Neural cell (in vitro differentiated cells): ENCODE data around the gene ATP5ME. TPM values are rescaled to one million over a fixed set of nuclear protein-coding genes. Genes with fewer than 3 reads are reported as not detected.

Source experiments
- H2AFZ ChIP-seq: fragments of 200-600, 300-800 bp; sonication (generic), shearing (Covaris generic); 2 replicates; pipeline ENCODE4 v1.6.0; 2014; ENCODE audit warnings: low read depth, mild to moderate bottlenecking, antibody characterized with exemption, low read length, moderate library complexity
- H3F3A ChIP-seq: fragments of 200-600 bp; shearing (Covaris generic); 2 replicates; pipeline ENCODE4 v1.6.1; 2016; ENCODE audit warnings: mild to moderate bottlenecking, moderate library complexity, mixed read lengths, antibody characterized with exemption, low read length; ENCODE audit not compliant: insufficient read depth, poor library complexity, severe bottlenecking
- H3K27ac ChIP-seq: fragments of 200-600, 300-800 bp; sonication (generic), shearing (Covaris generic); 2 replicates; pipeline ENCODE4 v1.5.1; 2014; ENCODE audit warnings: mild to moderate bottlenecking, low read length, moderate library complexity
- H3K27me3 ChIP-seq: fragments of 300-800, 200-600 bp; sonication (generic), shearing (Covaris generic); 2 replicates; pipeline ENCODE4 v1.6.0; 2014; ENCODE audit warnings: mild to moderate bottlenecking, low read depth, low read length, moderate library complexity; ENCODE audit not compliant: insufficient read depth
- H3K36me3 ChIP-seq: fragments of 300-800, 200-600 bp; sonication (generic), shearing (Covaris generic); 2 replicates; pipeline ENCODE4 v1.5.1; 2014; ENCODE audit warnings: mild to moderate bottlenecking, antibody characterized with exemption, low read length, moderate library complexity; ENCODE audit not compliant: insufficient read depth
- H3K4me2 ChIP-seq: fragments of 300-800, 200-600 bp; sonication (generic), shearing (Covaris generic); 2 replicates; pipeline ENCODE4 v1.6.0; 2014; ENCODE audit warnings: mild to moderate bottlenecking, low read length
- H3K4me3 ChIP-seq: fragments of 300-800, 200-600 bp; sonication (generic), shearing (Covaris generic); 2 replicates; pipeline ENCODE4 v1.5.1; 2014; ENCODE audit warnings: mild to moderate bottlenecking, low read length, moderate library complexity
- H3K79me2 ChIP-seq: fragments of 200-600 bp; shearing (Covaris generic); replicated peaks from 2 replicates; pipeline ENCODE4 v1.6.0; 2014; ENCODE audit warnings: mild to moderate bottlenecking, low read length, moderate library complexity; ENCODE audit not compliant: insufficient read depth
- H3K9ac ChIP-seq: fragments of 300-800, 200-600 bp; sonication (generic), shearing (Covaris generic); 2 replicates; pipeline ENCODE4 v1.6.1; 2016; ENCODE audit warnings: mild to moderate bottlenecking, low read length, mixed read lengths
- H3K9me2 ChIP-seq: fragments of 200-600 bp; shearing (Covaris generic); 2 replicates; pipeline ENCODE4 v1.6.1; 2016; ENCODE audit warnings: mild to moderate bottlenecking, low read length, mixed read lengths; ENCODE audit not compliant: insufficient read depth
- H3K9me3 ChIP-seq: fragments of 200-600, 300-800 bp; sonication (generic), shearing (Covaris generic); 2 replicates; pipeline ENCODE4 v1.6.1; 2016; ENCODE audit warnings: mild to moderate bottlenecking, mixed run types, low read length, moderate library complexity, mixed read lengths
- H4K20me1 ChIP-seq: fragments of 200-600 bp; shearing (Covaris generic); 2 replicates; pipeline ENCODE4 v1.6.1; 2016; ENCODE audit warnings: mild to moderate bottlenecking, mixed run types; ENCODE audit not compliant: insufficient read depth
- CTCF ChIP-seq: fragments of 450-650 bp; IDR thresholded peaks from 2 replicates; pipeline ENCODE4 v1.5.1; 2014; ENCODE audit warnings: antibody characterized with exemption, mild to moderate bottlenecking, moderate library complexity; ENCODE audit not compliant: poor library complexity, severe bottlenecking
- EP300 ChIP-seq: fragments of 450-650 bp; conservative IDR thresholded peaks from 2 replicates; pipeline ENCODE4 v1.6.1; 2014; ENCODE audit warnings: antibody characterized with exemption, mild to moderate bottlenecking, moderate library complexity; ENCODE audit not compliant: poor library complexity, severe bottlenecking
- EZH2 ChIP-seq: fragments of 200-600, 300-800 bp; shearing (Covaris generic), sonication (generic); IDR thresholded peaks from 2 replicates; pipeline ENCODE4 v1.6.1; 2014; ENCODE audit warnings: antibody characterized with exemption, low read length, borderline replicate concordance, mild to moderate bottlenecking; ENCODE audit not compliant: insufficient read depth, poor library complexity, severe bottlenecking
- MXI1 ChIP-seq: fragments of 450-650 bp; conservative IDR thresholded peaks from 2 replicates; pipeline ENCODE4 v1.6.1; 2014; ENCODE audit warnings: antibody characterized with exemption, mild to moderate bottlenecking; ENCODE audit not compliant: poor library complexity, severe bottlenecking
- POLR2AphosphoS5 ChIP-seq: IDR thresholded peaks from 2 replicates; pipeline ENCODE4 v1.6.1; 2012
- RAD21 ChIP-seq: fragments of 450-650 bp; conservative IDR thresholded peaks from 2 replicates; pipeline ENCODE4 v1.6.1; 2014; ENCODE audit warnings: antibody characterized with exemption, mild to moderate bottlenecking, moderate library complexity
- REST ChIP-seq: IDR thresholded peaks from 2 replicates; pipeline ENCODE4 v1.6.1; 2012; ENCODE audit warnings: borderline replicate concordance
- SMC3 ChIP-seq: fragments of 450-650 bp; conservative IDR thresholded peaks from 2 replicates; pipeline ENCODE4 v1.6.1; 2014; ENCODE audit warnings: antibody characterized with exemption, mild to moderate bottlenecking, moderate library complexity; ENCODE audit not compliant: poor library complexity
- TAF1 ChIP-seq: IDR thresholded peaks from 2 replicates; pipeline ENCODE4 v1.6.1; 2012; ENCODE audit warnings: low read depth
- polyA plus RNA-seq: library from polyadenylated mRNA; depleted of rRNA; stranded (reverse); fragments of >200 nt; gene quantifications from 2 replicates; pipeline ENCODE4 v1.2.3, GENCODE V29; 2014

Gene ATP5ME
- polyA plus RNA-seq, 1 donor from 2014 or later: 156 TPM

GRCh38 chr4:632196-632790, 41.8 kb downstream of the ATP5ME start:
- Histone ChIP-seq H3K27ac (no peak overlapping the region), H4K20me1 (no peaks in the 10 kb centered on the region), H3K27me3 (no peaks in the 10 kb centered on the region), H3K79me2 (no peaks in the 10 kb centered on the region), H3K9me3 (no peaks in the 10 kb centered on the region), H3K36me3 (no peaks in the 10 kb centered on the region), H2AFZ (no peak overlapping the region), H3K4me3 (no peak overlapping the region), H3K4me2 (no peak overlapping the region), H3K9me2 (no peaks in the 10 kb centered on the region), H3F3A (no peaks in the 10 kb centered on the region), H3K9ac (no peak overlapping the region)
- TF ChIP-seq RAD21 (no peak), EP300 (no peak), POLR2AphosphoS5 (no peak), CTCF (no peak), EZH2 (no peak), TAF1 (no peak), REST (no peak), SMC3 (no peak)

- Histone ChIP-seq H3K9me3 (no peaks in the 10 kb centered on the region), H3K4me3 (no peak overlapping the region), H3F3A (no peaks in the 10 kb centered on the region), H3K9ac (no peak overlapping the region), H3K4me2 (no peak overlapping the region), H4K20me1 (no peaks in the 10 kb centered on the region), H3K79me2 (no peaks in the 10 kb centered on the region), H2AFZ (no peak overlapping the region), H3K27me3 (no peaks in the 10 kb centered on the region), H3K27ac (no peak overlapping the region), H3K36me3 (no peaks in the 10 kb centered on the region), H3K9me2 (no peaks in the 10 kb centered on the region)
- TF ChIP-seq REST (no peak), MXI1 (no peak), POLR2AphosphoS5 (no peak), SMC3 (no peak), EZH2 (no peak), TAF1 (no peak), CTCF (no peak), EP300 (no peak), RAD21 (no peak)
Measured at GRCh38 chr4:630656-631055, 43.4 kb downstream of the ATP5ME start.
